ENCODE results near the gene FBXL7. TPM values are rescaled to one million over a fixed set of nuclear protein-coding genes. Genes with fewer than 3 reads are reported as not detected.

The FBXL7 gene
- total and polyA plus RNA-seq, 9 of the 15 experiments (the other 6 are each of a cell fraction or from before 2014, with no cell fraction given) = 0.04 to 0.08 TPM; not detected in 7

GRCh38 chr5:15893866-15894265, 393.9 kb downstream of the FBXL7 start:
- no peak overlapping the region for H2AFZ ChIP-seq (ENCODE audit: low read depth, low read length)
- H3K9ac ChIP-seq (ENCODE audit: insufficient read depth in 1 of 2, low read depth in 2 of 2, low read length in 2 of 2) = no peak overlapping the region
- no peaks in the 10 kb centered on the region for H3K79me2 ChIP-seq (ENCODE audit: control insufficient read depth, insufficient read depth, low read length)
- ChIA-PET CTCF (ENCODE audit: low intra/inter-chr PET ratio) (no interaction called here), POLR2A (no interaction called here)
- H3K27ac ChIP-seq (ENCODE audit: extremely low read depth, low read depth, low read length) = no peak overlapping the region
- no peaks in the 10 kb centered on the region for H4K20me1 ChIP-seq (replicated peaks; ENCODE audit: control insufficient read depth, insufficient read depth, low read length)
- H3K9me1 ChIP-seq (ENCODE audit: control insufficient read depth, insufficient read depth, low read length) = no peaks in the 10 kb centered on the region
- no peak for FAIRE-seq
- BruUV-seq (replicated peaks) = no TSS peak
- ATAC-seq = no peak
- no peak overlapping the region for H3K4me2 ChIP-seq (ENCODE audit: insufficient read depth, low read length)
- no peaks in the 10 kb centered on the region for H3K9me3 ChIP-seq (replicated peaks; ENCODE audit: control insufficient read depth, insufficient read depth, low read depth, low read length)
- TF ChIP-seq SNIP1 (IDR thresholded peaks at IDR 0.05; ENCODE audit: low read depth) (no peak), KDM4B (IDR thresholded peaks at IDR 0.05; ENCODE audit: borderline replicate concordance in 2 of 2, low read depth in 1 of 2) (no peak), POLR2B (IDR thresholded peaks at IDR 0.05; ENCODE audit: low read depth, partially characterized antibody) (no peak), CTBP1 (IDR thresholded peaks at IDR 0.05; ENCODE audit: borderline replicate concordance) (no peak), HLTF (IDR thresholded peaks at IDR 0.05) (no peak)
- no peaks in the 10 kb centered on the region for H3K27me3 ChIP-seq (ENCODE audit: control insufficient read depth in 2 of 2, insufficient read depth in 2 of 2, low read length in 2 of 2)
- no peak for DNase-seq (ENCODE audit: extremely low read depth in 1 of 4, low spot score in 3 of 4)
- H3K4me3 ChIP-seq = no peak overlapping the region
- H3K4me1 ChIP-seq (replicated peaks in 1 of 2; ENCODE audit: control insufficient read depth in 2 of 2, insufficient read depth in 2 of 2, low read length in 2 of 2) = no peaks in the 10 kb centered on the region
- in situ Hi-C loops (cut with MboI) = no loop called here
- no peaks in the 10 kb centered on the region for H3K36me3 ChIP-seq (ENCODE audit: control insufficient read depth, insufficient read depth, low read length)
- 9% methylated on average over 11 of the region's 11 CpGs for WGBS (ENCODE audit: insufficient coverage, low coverage, missing lambda C conversion rate)
- intact Hi-C loops (cut with micrococcal nuclease) = no loop called here

DNA sequence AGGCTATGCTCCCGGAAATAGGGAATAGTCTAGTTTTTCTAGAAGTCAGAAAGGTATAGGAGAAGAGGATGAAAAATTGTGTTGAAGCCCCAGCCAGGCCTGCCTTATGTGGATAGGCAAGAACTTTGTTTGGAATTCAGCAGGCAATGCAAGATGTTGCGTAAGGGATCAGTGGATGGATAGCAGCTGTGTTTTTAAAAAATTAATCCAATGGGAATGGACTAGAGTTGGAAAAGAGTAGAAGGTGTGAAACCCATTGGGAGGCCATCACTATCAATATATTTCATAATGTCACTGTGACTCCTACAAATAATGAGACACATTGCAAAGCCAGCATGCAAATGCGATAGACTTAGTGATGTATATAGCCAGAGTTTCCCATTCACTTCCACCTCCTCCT, 397.7 kb downstream of the FBXL7 start:
- Histone ChIP-seq H2AFZ (ENCODE audit: low read depth, low read length) (no peak overlapping the region), H3K4me3 (no peak overlapping the region), H3K9ac (ENCODE audit: insufficient read depth in 1 of 2, low read depth in 2 of 2, low read length in 2 of 2) (no peak overlapping the region), H3K4me2 (ENCODE audit: insufficient read depth, low read length) (no peak overlapping the region), H3K79me2 (ENCODE audit: control insufficient read depth, insufficient read depth, low read length) (no peaks in the 10 kb centered on the region), H3K4me1 (replicated peaks in 1 of 2; ENCODE audit: control insufficient read depth in 2 of 2, insufficient read depth in 2 of 2, low read length in 2 of 2) (no peaks in the 10 kb centered on the region), H3K27me3 (ENCODE audit: control insufficient read depth in 2 of 2, insufficient read depth in 2 of 2, low read length in 2 of 2) (no peaks in the 10 kb centered on the region), H3K9me3 (replicated peaks; ENCODE audit: control insufficient read depth, insufficient read depth, low read depth, low read length) (no peaks in the 10 kb centered on the region), H4K20me1 (replicated peaks; ENCODE audit: control insufficient read depth, insufficient read depth, low read length) (no peaks in the 10 kb centered on the region), H3K36me3 (ENCODE audit: control insufficient read depth, insufficient read depth, low read length) (no peaks in the 10 kb centered on the region), H3K27ac (ENCODE audit: extremely low read depth, low read depth, low read length) (no peak overlapping the region), H3K9me1 (ENCODE audit: control insufficient read depth, insufficient read depth, low read length) (no peaks in the 10 kb centered on the region)
- POLR2A ChIA-PET = no interaction called here
- CTCF ChIA-PET (ENCODE audit: low intra/inter-chr PET ratio) = no interaction called here
- in situ Hi-C loops (cut with MboI) = no loop called here
- TF ChIP-seq ZNF232 (CRISPR knock-in tag; IDR thresholded peaks at IDR 0.05) (no peak), ZBTB33 (CRISPR knock-in tag; IDR thresholded peaks at IDR 0.05) (no peak), HEY1 (CRISPR knock-in tag; IDR thresholded peaks at IDR 0.05; ENCODE audit: borderline replicate concordance) (no peak), FOSL1 (tag; conservative IDR thresholded peaks at IDR 0.05) (no peak), CEBPZ (IDR thresholded peaks at IDR 0.05; ENCODE audit: borderline replicate concordance, low read depth, low read length) (no peak), MCM7 (IDR thresholded peaks at IDR 0.05) (no peak)
- FAIRE-seq = no peak
- intact Hi-C loops (cut with micrococcal nuclease) = no loop called here
- BruUV-seq (replicated peaks) = no TSS peak
- 2% methylated on average over 3 of the region's 3 CpGs for WGBS (ENCODE audit: insufficient coverage, low coverage, missing lambda C conversion rate)
- DNase-seq (ENCODE audit: extremely low read depth in 1 of 4, low spot score in 3 of 4) = no peak
- no peak for ATAC-seq

Data from K562 (cell line).